Sigmoid colon (tissue), 7 donors: ENCODE measurements around the gene MBD4. TPM values are rescaled to one million over a fixed set of nuclear protein-coding genes. Genes with fewer than 3 reads are reported as not detected.
A peak's percentile ranks its signal among the peaks of the same experiment; 100 is the strongest.
"Not testable (repeated sequence)": the region's sequence is repeated elsewhere in the genome, so short reads cannot be mapped to it uniquely, and the experiment has no call there.

Experiments
- DNase-seq: peaks from one replicate; pipeline ENCODE4 v3.0.0-alpha.2; 2019
- H3K27ac ChIP-seq, 4 donors: fragments of 200-600 bp; sonication (generic); one replicate each; pipeline ENCODE4 v1.5.1; 2016 to 2019; ENCODE audit warnings: mild to moderate bottlenecking in 1 of 4
- H3K27me3 ChIP-seq, 3 donors: fragments of 200-600 bp; sonication (generic); one replicate each; pipeline ENCODE4 v1.5.1; 2019; ENCODE audit warnings: mild to moderate bottlenecking in 1 of 3
- H3K36me3 ChIP-seq, 4 donors: fragments of 200-600 bp; sonication (generic); one replicate each; pipeline ENCODE4 v1.5.1; 2016 to 2019
- H3K4me1 ChIP-seq, 4 donors: fragments of 200-600 bp; sonication (generic); one replicate each; pipeline ENCODE4 v1.5.1; 2017 to 2019
- H3K4me3 ChIP-seq, 4 donors: fragments of 200-600 bp; sonication (generic); one replicate each; pipeline ENCODE4 v1.5.1; 2017 to 2019; ENCODE audit warnings: mild to moderate bottlenecking in 2 of 4, moderate library complexity in 1 of 4
- H3K9me3 ChIP-seq, 4 donors: fragments of 200-600 bp in 3 of 4; sonication (generic) in 3 of 4; one replicate each; pipeline versions ENCODE4 v1.5.1 to v1.6.1; 2013 to 2019
- EP300 ChIP-seq, 4 donors: sonication (generic); formaldehyde crosslinking; IDR thresholded peaks; one replicate each; pipeline ENCODE4 v1.6.1; 2017; ENCODE audit warnings: antibody characterized with exemption in 4 of 4
- POLR2A ChIP-seq, 2 donors: fragments of 450-650 bp; IDR thresholded peaks; one replicate each; pipeline ENCODE4 v1.6.1; 2016; ENCODE audit warnings: antibody characterized with exemption in 2 of 2, mild to moderate bottlenecking in 2 of 2, moderate library complexity in 2 of 2
- POLR2AphosphoS5 ChIP-seq, 4 donors: sonication (generic); formaldehyde crosslinking; IDR thresholded peaks; one replicate each; pipeline ENCODE4 v1.6.1; 2017; ENCODE audit warnings: antibody characterized with exemption in 4 of 4
- WGBS, 2 donors: extraction: QIAGEN DNeasy Blood & Tissue Kit; methylation state at CpG; one replicate each; pipeline ENCODE4 v1.1.7; 2013; 5-methylcytosine and 5-hydroxymethylcytosine counted together
- intact Hi-C: fragments of 100-400 bp; cut with DNase I; formaldehyde crosslinking; loops from one replicate; pipeline ENCODE4 v1.15.1; 2023
- polyA plus RNA-seq, 3 donors: library from polyadenylated mRNA; stranded (reverse); fragments of 200-250 nt; gene quantifications; one replicate each; pipeline ENCODE4 v1.2.3, GENCODE V29; 2013
- total RNA-seq, 4 donors: library from RNA; depleted of rRNA; stranded (reverse); fragments of >200 nt; gene quantifications; one replicate each; pipeline ENCODE4 v1.1.0, GENCODE V29; 2016
- TF ChIP-seq, protein P1 (sequence below), 4 experiments: fragments of 450-650 bp in 3 of 4; fragments of 200-600 bp in 1 of 4; IDR thresholded peaks; one replicate each; pipeline ENCODE4 v1.5.1; 2016 to 2019; ENCODE audit warnings: antibody characterized with exemption in 4 of 4, mild to moderate bottlenecking in 3 of 4, moderate library complexity in 2 of 4
- donor health status: healthy with polysubstance abuse.
- donor health status: Bipolar disorder and iron deficiency.
- donor health status: healthy.

MBD4 gene
- total and polyA plus RNA-seq, 7 donors, result 11.8 to 21.6 (median 15.8) TPM

DNA sequence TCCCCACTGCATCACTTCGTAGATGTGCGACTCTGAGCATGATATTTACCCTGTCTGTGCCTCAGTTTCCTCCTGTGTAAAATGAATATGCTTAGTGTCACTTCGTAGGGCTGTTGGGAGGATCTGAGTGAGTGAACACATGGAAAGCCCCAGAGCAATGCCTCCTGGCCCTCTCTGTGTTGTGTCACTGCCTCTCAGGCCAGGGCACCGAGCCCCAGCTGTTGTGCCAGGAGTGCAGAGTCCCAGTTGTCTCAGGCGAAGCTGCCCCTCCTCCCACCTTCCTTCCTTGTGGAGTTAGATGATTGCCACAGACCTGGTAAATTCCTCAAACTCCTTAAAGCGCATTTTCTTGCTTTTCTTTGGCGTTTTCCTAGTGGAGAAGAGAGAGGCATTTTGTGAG lies 37.5 kb downstream of the MBD4 start:
- TF ChIP-seq POLR2A (IDR thresholded peaks at IDR 0.05) (no peak), POLR2AphosphoS5 (IDR thresholded peaks at IDR 0.05) (no peak), EP300 (IDR thresholded peaks at IDR 0.05) (no peak)
- TF ChIP-seq, protein P1, sequence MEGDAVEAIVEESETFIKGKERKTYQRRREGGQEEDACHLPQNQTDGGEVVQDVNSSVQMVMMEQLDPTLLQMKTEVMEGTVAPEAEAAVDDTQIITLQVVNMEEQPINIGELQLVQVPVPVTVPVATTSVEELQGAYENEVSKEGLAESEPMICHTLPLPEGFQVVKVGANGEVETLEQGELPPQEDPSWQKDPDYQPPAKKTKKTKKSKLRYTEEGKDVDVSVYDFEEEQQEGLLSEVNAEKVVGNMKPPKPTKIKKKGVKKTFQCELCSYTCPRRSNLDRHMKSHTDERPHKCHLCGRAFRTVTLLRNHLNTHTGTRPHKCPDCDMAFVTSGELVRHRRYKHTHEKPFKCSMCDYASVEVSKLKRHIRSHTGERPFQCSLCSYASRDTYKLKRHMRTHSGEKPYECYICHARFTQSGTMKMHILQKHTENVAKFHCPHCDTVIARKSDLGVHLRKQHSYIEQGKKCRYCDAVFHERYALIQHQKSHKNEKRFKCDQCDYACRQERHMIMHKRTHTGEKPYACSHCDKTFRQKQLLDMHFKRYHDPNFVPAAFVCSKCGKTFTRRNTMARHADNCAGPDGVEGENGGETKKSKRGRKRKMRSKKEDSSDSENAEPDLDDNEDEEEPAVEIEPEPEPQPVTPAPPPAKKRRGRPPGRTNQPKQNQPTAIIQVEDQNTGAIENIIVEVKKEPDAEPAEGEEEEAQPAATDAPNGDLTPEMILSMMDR (IDR thresholded peaks at IDR 0.05), result no peak

GRCh38 chr3:129399895-129400357 lies 39.8 kb downstream of the MBD4 start:
- 43 to 50% methylated on average over 8 of the region's 8 CpGs for WGBS, 2 donors
- TF ChIP-seq POLR2A (IDR thresholded peaks at IDR 0.05) (peak in 1 of 2 donors; percentile 12), EP300 (IDR thresholded peaks at IDR 0.05) (no peak), POLR2AphosphoS5 (IDR thresholded peaks at IDR 0.05) (peak in 2 of 4 donors; percentile 77 to 83)
- TF ChIP-seq, protein P1 (IDR thresholded peaks at IDR 0.05), result no peak
- intact Hi-C loops, result loop anchor here (2.0 kb wide), 2 partner anchors 39 to 83 kb away; partner anchors contain the start of gene MBD4
- DNase-seq, result no peak
- Histone ChIP-seq H3K27me3 (no peaks in the 10 kb centered on the region), H3K4me1 (peaks cover 0 to 22% (median 16%) of the 10 kb centered on the region in 4 donors), H3K36me3 (peaks cover 0 to 10% (median 0%) of the 10 kb centered on the region in 4 donors), H3K27ac (peak overlapping the region; percentile 80 to 88 (median 86)), H3K9me3 (no peaks in the 10 kb centered on the region), H3K4me3 (peak overlapping the region in 3 of 4 donors; percentile 75 to 88 (median 88))

More for the DNA sequence above, 37.5 kb downstream of the MBD4 start:
- Histone ChIP-seq H3K9me3 (no peaks in the 10 kb centered on the region), H3K4me1 (peaks cover 0 to 20% (median 14%) of the 10 kb centered on the region in 4 donors), H3K4me3 (no peak overlapping the region), H3K27me3 (no peaks in the 10 kb centered on the region), H3K36me3 (no peaks in the 10 kb centered on the region), H3K27ac (no peak overlapping the region)
- WGBS, 2 donors, result 80 to 88% methylated on average over 7 of the region's 7 CpGs
- DNase-seq, result no peak
- intact Hi-C loops, result no loop called here

DNA sequence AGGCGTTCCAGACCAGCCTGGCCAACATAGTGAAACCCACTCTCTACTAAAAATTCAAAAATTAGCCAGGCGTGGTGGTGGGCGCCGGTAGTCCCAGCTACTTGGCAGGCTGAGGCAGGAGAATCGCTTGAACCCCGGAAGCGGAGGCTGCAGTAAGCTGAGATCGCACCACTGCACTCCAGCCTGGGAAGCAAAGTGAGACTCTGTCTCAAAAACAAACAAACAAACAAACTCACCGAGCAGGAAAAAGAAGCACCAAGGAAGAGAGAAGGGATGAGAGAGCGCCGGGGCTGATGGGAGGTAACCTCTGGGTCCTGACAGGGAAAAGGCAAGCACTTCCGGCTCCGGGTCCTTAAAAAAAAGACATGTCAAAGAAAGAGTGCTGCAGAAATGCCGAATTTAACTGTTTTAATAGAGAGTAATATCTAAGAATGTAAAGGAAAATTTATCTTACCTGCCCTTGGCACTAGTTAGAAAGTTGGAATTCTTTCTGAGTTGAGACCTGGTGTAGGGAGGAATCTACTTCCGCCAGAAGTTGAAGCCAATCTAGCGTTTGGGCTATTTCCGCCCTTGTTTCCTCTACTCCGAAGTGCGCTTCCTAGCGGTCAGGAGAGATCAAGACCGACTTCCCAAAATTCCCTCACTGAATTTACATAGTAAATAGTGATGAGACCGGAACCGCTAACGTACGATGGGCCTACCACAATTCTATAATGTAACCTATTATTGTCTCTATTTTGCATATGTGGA lies 40.4 kb downstream of the MBD4 start:
- peak; percentile 93 for DNase-seq
- Histone ChIP-seq H3K27me3 (no peaks in the 10 kb centered on the region), H3K36me3 (peaks cover 0 to 10% (median 0%) of the 10 kb centered on the region in 4 donors), H3K4me3 (peak overlapping the region; percentile 75 to 88 (median 86)), H3K27ac (peak overlapping the region; percentile 80 to 88 (median 86)), H3K4me1 (peaks cover 0 to 23% (median 17%) of the 10 kb centered on the region in 4 donors), H3K9me3 (no peaks in the 10 kb centered on the region)
- no peak for TF ChIP-seq POLR2A (IDR thresholded peaks at IDR 0.05)
- TF ChIP-seq POLR2AphosphoS5 (IDR thresholded peaks at IDR 0.05), result peak; percentile 7 to 38 (median 26)
- TF ChIP-seq, protein P1 (IDR thresholded peaks at IDR 0.05), result peak; percentile 70 to 79 (median 74)
- intact Hi-C loops, result loop anchor here (2.0 kb wide), 2 partner anchors 39 to 83 kb away; partner anchors contain the start of gene MBD4
- 0% methylated on average over 25 of the region's 25 CpGs for WGBS, 2 donors

DNA sequence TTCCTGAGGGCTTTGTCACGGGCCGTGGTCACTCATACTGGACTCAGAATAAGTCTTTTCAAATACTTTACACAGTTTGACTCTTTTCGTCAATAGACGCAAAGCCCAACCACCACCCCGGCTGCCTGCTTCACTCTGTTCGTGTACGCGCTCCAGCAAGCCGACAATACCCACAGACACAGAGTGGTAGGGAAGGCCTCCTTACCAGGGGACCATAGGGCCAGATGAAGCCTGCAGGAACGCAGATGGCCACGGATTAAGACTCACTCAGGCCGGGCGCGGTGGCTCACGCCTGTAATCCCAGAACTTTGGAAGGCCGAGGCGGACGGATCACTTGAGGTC lies 41.0 kb downstream of the MBD4 start:
- Histone ChIP-seq H3K27ac (peak overlapping the region; percentile 80 to 88 (median 86)), H3K9me3 (no peaks in the 10 kb centered on the region), H3K4me3 (peak overlapping the region; percentile 75 to 88 (median 86)), H3K27me3 (no peaks in the 10 kb centered on the region), H3K36me3 (peaks cover 0 to 10% (median 0%) of the 10 kb centered on the region in 4 donors), H3K4me1 (peaks cover 0 to 23% (median 17%) of the 10 kb centered on the region in 4 donors)
- intact Hi-C loops, result loop anchor here (2.0 kb wide), 2 partner anchors 40 to 82 kb away; partner anchors contain the start of gene MBD4
- 1% methylated on average over 18 of the region's 18 CpGs for WGBS, 2 donors
- no peak for DNase-seq
- TF ChIP-seq POLR2A (IDR thresholded peaks at IDR 0.05) (no peak), POLR2AphosphoS5 (IDR thresholded peaks at IDR 0.05) (no peak), EP300 (IDR thresholded peaks at IDR 0.05) (no peak)
- TF ChIP-seq, protein P1 (IDR thresholded peaks at IDR 0.05), result no peak

- Histone ChIP-seq H3K36me3 (peaks cover 0 to 54% (median 10%) of the 10 kb centered on the region in 4 donors), H3K4me1 (peaks cover 0 to 31% (median 20%) of the 10 kb centered on the region in 4 donors)
- H3K9me3 ChIP-seq, DNase-seq, H3K4me3 ChIP-seq, H3K27me3 ChIP-seq, H3K27ac ChIP-seq, intact Hi-C loops: not testable (repeated sequence)
- WGBS, 2 donors, result 92% methylated on average over 14 of the region's 17 CpGs
Observed at GRCh38 chr3:129393760-129394564, 45.8 kb downstream of the MBD4 start.
